NT2/D1 (cell line): ENCODE data around the gene GNRH2.

Source experiments
- YY1 ChIP-seq: IDR thresholded peaks from 2 replicates; pipeline ENCODE4 v1.6.1; 2011; ENCODE audit not compliant: insufficient read length, insufficient read depth
- ZNF274 ChIP-seq: IDR thresholded peaks from 2 replicates; pipeline ENCODE4 v1.6.1; 2011; ENCODE audit warnings: mild to moderate bottlenecking, low read depth, low read length

GRCh38 chr20:3080939-3081388, 37.5 kb downstream of the GNRH2 start:
- TF ChIP-seq ZNF274 (no peak), YY1 (no peak)
